ENCODE data around the gene EFHD1. TPM values are rescaled to one million over a fixed set of nuclear protein-coding genes. Genes with fewer than 3 reads are reported as not detected.

The EFHD1 gene
- total RNA-seq, 1 donor from 2014 or later, result 16.6 TPM

GRCh38 chr2:232637866-232638583 lies 4.6 kb downstream of the EFHD1 start:
- no peak for DNase-seq (ENCODE audit: low read depth)
- no peak for TF ChIP-seq CTCF (conservative IDR thresholded peaks at IDR 0.05; ENCODE audit: low read depth, low read length)
- no peak overlapping the region for H3K4me3 ChIP-seq (ENCODE audit: low read depth, low read length)

- no peak for DNase-seq (ENCODE audit: low read depth)
- TF ChIP-seq CTCF (conservative IDR thresholded peaks at IDR 0.05; ENCODE audit: low read depth, low read length), result no peak
- H3K4me3 ChIP-seq (ENCODE audit: low read depth, low read length), result no peak overlapping the region
Measured at GRCh38 chr2:232641153-232641848, 7.9 kb downstream of the EFHD1 start.

GRCh38 chr2:232643147-232643425 lies 9.7 kb downstream of the EFHD1 start:
- no peak for TF ChIP-seq CTCF (conservative IDR thresholded peaks at IDR 0.05; ENCODE audit: low read depth, low read length)
- DNase-seq (ENCODE audit: low read depth), result no peak
- H3K4me3 ChIP-seq (ENCODE audit: low read depth, low read length), result no peak overlapping the region

- no peak overlapping the region for H3K4me3 ChIP-seq (ENCODE audit: low read depth, low read length)
- TF ChIP-seq CTCF (conservative IDR thresholded peaks at IDR 0.05; ENCODE audit: low read depth, low read length), result no peak
- DNase-seq (ENCODE audit: low read depth), result no peak
Measured at GRCh38 chr2:232643813-232644347, 10.5 kb downstream of the EFHD1 start.

- no peak for TF ChIP-seq CTCF (conservative IDR thresholded peaks at IDR 0.05; ENCODE audit: low read depth, low read length)
- no peak for DNase-seq (ENCODE audit: low read depth)
- no peak overlapping the region for H3K4me3 ChIP-seq (ENCODE audit: low read depth, low read length)
Measured at GRCh38 chr2:232645061-232645460, 11.7 kb downstream of the EFHD1 start.

GRCh38 chr2:232646726-232647125 lies 13.3 kb downstream of the EFHD1 start:
- no peak for DNase-seq (ENCODE audit: low read depth)
- no peak for TF ChIP-seq CTCF (conservative IDR thresholded peaks at IDR 0.05; ENCODE audit: low read depth, low read length)
- H3K4me3 ChIP-seq (ENCODE audit: low read depth, low read length), result no peak overlapping the region
